ENCODE measurements around the gene RTL10.

RTL10 gene

DNA sequence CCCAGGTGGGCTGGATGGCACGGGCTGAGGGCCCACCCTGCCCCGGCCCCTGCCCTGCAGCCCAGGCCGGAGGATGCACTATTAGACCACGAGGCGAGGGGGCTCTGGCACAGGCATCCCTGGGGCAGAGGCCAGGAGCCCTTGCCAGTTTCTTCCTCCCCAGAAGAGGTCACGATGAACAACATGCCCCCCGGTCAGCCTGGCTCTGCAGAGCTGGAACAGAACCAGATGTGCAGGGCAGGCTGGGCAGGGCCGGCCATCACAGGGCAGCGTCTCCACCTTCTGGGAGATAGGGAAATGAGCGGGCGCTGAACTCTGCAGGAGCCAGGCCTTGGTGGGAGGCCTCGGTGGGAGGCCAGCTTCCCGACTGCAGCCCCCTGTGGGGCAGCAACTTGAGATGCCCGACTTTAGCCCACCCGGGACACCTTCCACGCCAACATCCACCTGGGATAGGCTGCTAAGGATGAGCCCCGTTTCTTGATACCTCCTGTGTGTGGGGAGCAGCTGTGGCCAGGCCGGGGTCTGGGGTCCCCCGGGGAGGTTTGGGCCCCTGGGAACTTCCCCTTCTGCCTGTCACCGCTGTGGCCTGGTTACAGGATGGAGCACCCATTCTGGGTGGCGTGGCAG lies 21.8 kb upstream of the RTL10 start:
- no peak for DNase-seq

DNA sequence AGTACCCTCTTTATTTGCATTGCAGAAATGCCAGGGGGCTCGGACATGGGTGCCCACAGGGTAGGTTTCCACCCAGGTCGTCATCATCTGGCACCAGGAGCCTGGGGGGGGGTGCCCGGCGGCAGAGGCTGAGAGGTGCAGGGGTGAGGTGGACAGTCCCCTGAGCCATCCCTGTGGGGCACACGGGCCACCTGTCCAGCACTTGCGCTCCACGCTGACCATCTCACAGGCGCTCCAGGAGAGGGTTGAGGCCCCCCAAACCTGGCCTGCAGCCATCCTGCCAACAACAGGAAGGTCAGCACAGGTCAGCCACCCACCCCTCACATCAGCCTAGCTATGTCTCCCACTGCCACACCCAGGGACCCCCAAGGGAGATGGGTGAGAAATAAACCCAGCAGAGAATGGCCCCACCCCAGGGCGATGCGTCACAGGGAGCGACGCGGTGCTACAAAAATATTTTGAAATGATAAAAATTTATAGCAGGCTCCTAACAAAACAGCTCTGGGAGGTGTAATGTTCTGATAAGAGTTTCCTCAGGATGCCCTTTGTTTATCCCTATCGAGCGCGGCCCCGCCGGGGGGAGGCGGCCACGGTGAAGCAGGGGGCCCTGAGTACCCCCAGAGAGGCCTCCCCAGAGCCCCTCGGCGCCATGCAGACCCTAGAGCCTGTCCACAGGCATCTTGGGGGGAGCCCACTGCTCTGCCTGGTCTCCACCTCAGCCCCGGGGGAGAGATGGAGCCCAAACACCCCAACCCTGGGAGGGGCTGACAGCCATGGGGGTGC lies 21.0 kb upstream of the RTL10 start:
- DNase-seq: no peak

DNA sequence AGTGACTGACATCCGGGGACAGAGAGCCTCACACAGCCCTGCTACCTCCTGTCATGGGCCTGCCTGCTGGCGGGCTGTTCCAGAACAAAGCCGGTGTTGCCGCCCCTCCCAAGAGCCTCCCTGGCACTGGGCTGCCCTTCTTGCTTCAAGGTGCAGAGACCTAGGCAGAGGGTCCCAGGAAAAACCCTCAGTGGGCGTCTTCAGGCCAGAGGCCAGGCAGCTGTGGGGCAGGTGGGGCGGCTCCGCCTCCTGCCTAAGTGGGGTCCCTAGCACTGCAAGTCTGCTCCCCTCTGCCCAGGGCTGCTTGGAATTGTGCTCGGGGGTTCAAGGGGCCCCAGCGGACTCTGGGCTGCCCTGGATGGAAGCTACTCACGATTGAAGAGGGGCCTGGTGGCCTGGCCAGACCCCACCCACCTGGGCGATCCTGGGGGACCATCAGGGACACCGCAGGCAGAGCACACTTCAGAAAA lies 20.4 kb upstream of the RTL10 start:
- DNase-seq: no peak

DNA sequence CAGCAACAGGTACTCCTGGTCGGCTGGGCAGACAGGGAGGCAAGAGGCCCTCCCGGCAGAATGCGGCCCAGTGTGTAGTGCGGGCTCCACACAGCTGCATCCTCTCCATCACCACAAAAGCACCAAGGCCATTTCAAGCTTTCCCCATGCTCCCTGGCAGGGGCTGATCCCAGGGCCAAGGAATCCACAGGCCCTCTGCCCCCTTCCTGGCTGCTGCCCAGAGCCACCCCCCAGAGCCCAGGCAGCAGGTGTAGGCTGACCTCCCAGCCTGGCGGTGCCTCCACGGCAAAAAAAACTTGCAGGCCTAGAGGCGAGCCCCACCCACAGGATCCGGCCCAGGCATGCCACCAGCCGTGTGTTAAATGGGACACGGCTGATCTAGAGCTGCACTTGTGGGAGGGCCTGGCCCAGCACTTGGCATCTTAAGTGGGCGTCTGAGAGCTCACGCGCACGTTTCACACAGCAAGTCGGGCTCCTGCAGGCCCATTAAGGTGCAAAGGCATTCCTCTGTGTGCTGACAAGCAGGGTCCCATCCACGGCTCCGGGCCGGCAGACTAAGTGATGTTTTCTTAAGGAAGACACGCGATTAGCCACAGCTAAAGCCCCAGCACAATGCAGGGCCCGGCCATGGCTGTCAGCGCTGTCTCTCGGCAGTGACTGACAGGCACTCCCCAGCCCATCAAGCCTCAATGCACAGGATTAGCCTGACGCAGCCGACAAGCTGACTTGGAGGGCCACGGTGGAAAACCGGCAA lies 19.8 kb upstream of the RTL10 start:
- DNase-seq: no peak

DNA sequence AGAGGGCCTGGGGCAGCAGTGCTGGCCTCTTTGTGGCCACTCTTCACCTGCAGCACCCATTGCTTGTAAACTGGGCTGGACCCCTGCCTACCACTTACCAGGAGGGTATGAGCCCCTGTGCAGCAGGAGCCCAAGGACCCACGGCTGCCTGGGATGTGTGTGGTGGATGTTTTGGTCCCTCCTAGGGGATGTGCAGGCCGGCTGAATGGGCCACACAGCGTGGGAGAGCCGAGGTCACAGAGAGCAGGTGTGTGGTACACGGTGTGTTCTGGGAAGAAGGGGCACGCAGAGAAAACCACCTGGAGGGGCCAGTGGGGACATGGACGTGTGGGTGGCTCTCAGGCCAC lies 19.3 kb upstream of the RTL10 start:
- DNase-seq: no peak

DNA sequence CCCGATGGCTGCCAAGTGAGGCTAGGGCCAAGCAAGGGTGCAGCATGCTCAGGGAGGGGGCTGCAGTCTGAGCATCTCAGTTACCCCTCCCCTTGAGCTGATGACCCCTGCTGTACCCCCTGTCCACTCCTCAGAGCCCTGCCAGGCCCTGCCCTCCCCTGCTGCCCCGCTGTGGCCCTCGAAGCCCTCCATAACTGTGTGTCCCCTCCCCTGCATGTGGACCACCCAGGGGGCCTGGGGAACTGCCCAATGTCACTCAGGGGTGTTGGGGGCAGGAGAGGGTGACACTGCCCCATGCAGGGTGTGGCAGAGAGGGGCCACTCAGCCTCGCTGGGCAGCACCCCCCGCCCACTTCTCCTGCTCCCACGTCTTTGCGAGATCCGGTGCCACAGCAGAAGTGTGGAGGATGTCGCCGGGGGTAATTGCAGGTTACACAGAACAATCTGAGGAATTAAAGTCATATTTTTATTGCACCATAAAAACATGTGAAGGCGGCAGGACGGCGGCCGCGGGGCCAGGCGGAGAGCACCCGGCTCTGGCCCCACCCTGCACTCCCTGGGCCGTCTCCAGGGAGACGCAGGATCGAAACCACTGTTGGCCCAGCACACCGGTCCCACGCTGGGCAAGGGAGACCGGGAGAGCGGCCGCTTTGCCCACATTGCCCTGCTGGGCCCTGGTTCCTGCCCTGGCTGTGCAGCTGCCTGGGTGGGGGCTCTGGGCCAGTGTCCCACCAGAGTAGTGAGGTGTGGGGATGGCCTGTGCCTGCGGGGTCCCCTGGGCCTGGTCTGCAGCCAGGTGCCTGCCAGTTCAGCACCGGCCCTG lies 18.7 kb upstream of the RTL10 start:
- no peak for DNase-seq

DNA sequence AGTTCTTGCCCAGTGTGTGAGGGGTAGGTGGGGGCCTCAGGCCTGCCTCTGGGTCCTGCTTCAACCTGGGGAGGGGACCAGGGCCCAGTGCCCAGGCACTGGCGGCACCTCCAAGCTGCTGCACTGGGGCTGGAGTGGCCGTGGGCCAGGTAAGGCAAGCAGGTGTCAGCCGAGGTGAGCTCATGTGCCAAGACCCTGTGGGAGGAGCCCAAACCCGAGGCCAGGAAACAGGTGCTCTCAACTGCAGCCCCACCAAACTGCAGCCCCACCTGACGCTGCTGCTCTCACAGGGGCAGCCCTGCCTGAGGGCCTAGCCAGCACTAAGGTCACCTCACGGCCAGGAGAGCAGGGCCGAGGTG lies 18.1 kb upstream of the RTL10 start:
- no peak for DNase-seq

DNA sequence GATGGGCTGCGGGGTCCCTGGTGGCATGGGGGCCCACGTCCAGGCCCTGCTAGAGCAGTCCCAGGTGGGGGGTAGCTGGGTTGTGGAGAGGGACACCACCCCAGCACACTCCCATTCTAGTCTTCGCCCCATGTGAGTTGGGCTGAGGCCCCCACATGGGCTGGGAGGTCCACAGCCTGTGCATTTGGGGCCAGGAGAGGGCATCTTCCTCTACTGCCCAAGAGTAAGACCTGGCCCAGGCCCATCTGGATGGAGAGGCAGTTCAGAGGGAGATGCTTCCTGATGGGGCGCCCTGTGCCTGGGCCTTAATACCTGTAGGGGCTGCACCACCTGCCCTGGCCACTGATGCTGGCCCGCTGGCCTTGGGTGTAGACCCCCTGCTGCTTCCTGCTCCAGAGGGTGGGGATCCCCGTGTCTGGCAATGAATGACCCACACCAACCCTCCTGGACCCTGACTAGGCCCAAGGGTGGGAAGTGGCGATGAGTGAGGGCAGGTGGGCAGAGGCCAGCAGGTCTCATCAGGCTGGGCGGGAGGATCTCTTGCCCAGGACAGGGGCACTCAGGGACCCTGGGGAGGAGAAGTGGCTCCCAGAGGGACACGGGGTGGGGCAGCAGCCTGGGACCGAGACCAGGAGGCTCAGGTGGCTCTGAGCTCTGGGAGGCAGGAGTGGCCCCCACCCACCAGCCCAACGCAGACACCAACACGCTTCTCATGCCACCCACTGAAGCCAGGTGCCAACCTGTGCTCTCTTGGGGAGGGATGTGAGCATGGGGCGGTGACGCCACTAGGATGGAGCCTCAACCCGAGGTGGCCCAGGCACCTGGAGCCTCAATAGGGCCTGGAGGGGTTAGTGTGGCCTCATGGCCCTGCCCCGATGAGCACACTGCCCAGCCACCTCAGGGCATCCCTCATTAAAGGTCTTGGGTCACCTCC lies 17.4 kb upstream of the RTL10 start:
- no peak for DNase-seq

DNA sequence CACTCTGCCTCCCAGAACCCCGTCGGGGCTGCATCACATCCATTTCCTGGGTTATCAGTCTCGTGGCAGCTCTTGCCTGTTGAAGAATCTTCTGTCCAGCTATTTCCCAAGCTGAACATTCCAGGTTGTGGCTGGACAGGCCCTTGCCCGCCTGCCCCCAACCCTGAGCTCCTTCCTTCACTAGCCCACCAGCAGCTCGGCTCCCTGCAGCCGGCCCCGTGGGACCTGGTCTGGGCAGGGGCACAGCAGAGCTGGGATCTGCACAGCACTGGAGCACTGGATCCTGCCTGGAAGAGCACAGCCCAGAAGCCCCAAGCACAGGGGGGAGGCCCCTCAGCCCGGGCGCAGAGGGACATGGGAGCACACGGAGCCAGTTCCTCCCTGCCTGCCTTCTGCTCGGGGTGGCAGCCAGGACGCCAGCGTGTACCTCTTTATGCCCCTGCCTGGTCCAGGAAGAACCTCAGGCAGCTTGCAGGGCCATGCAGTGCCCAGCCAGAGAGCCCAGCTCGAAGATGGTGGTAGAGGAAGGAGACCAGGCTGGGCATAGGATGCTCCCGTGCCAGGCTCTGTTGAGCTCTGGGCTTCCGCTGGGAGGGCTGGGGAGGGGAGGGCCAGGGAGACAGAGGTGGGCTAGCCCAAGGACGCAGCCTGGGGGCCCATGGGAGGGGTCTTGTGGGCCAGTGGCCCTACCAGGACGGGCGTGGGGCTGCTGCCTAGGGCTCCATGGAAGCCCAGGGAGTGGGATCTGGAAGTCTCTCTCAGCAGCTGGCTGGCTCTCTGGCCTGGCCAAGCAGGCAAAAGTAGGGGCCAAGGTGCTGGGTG lies 16.6 kb upstream of the RTL10 start:
- DNase-seq: no peak

DNA sequence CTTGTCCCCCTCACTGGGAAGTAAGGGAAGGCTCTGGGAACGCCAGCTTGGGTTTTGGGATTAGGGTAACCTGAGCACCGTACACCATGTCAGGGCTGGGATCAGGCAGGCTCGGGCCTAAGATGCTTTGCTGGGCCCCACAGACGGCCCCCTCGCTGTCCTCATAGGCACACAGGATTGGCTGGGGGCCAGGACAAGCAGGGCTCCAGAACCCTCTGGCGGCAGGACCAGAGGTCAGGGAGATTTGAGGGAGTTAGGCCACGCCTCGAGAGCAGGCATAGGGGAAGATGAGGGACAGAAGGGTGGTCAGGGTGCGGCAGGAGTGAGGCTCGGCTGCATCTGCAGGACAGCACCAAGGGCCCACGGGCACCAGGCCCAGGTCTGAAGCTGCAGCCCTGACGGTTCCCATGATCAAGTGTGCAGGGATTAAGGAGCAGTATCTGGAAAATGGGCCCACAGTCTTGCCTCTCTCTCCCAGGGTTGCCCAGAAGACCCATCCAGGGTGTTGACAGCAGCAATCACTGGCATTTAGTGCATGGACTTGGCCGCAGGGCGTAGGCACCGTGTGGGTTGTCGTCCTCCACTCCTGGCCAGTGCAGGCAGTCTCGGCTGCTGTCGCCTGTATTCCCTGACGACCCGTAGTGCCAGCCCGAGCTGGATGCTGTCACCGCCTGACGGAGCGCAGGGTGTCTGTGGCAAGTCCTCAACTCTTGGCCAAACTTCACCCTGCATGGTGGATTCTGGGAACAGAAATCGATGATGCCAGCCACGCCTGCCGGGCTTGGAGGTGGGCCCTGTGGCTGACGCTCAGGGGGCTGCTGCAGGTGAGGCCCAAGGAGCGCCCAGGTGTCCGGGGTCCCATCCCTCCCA lies 15.7 kb upstream of the RTL10 start:
- DNase-seq: no peak

DNA sequence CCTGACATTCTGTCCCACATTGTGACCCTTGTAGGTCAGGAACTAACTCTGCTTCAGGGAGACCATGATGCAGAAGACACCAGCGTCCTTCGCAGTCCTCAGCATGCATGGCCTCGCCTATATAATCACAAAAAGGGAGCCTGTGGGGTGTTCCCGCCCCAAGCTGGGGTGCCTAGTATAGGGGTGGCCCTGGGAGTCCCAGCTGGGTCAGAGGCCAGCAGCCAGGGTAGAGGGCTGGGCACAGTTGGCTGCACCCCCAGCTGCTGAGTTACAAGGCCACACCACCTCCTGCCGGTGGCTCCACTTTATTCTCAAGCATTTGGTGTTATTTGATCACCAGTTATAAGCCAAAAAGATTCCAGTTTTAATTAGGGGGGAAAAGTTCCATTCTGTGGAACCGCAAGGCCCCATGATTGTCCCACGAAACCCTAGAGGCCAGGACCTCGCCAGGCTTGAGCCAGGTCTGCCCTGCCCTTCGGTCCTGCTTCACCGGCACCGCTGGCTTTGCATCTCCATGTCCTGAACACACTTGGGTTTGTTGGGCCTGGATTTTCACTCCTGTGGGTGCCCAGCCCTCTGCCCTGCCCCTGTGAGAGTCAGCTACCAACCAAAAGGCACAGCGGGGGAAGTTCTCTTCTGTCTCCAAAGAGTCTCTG lies 15.0 kb upstream of the RTL10 start:
- no peak for DNase-seq

DNA sequence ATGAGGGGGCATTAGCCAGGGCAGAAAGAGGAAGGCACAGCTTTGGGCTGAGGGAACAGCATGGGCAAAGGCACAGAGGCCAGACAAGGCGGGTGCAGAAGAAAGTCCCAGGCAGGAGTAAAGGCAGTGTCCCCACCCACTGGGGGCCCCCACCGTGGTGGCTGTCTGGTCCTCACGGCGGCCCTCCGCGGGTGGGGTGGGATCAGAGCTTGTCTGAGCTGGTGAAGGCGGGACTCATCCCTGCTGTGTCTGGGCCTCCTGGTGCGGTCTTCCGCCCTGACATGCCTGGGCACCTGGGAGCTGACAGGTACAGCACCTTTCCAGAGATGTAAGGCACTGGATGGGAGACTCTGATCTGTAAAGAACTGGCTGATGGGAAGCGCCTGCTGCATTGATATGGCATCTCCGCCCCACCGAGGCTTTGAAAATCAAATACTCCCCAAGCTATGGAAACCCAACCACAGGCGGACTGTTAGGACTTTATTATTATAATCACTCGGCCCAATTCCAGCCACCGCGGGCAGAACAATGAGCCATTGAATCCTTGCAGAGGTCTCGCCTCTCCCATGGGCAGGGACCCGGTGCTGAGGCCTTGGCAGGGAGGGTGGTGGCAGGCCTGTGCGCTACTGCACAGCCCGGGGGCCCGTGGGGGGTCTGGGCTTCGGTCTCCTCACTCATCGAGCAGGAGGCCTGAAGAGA lies 14.2 kb upstream of the RTL10 start:
- no peak for DNase-seq

DNA sequence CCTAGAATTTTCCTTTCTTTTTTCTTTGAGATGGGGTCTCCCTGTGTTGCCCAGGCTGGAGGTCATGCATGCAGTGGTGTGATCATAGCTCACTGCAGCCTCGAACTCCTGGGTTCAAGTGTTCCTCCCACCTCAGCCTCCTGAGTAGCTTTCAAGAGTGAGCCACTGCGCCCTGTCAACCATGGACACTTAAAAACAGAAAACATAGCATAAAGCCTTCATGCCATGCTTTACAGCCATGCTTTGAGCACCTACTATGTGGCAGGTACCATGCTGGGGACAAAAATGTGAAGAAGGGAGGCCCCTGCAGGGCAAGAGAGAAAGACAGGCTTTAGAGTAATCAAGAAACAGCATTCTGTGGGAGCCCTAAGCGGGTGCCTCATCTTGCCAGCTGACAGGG lies 13.7 kb upstream of the RTL10 start:
- DNase-seq: no peak

DNA sequence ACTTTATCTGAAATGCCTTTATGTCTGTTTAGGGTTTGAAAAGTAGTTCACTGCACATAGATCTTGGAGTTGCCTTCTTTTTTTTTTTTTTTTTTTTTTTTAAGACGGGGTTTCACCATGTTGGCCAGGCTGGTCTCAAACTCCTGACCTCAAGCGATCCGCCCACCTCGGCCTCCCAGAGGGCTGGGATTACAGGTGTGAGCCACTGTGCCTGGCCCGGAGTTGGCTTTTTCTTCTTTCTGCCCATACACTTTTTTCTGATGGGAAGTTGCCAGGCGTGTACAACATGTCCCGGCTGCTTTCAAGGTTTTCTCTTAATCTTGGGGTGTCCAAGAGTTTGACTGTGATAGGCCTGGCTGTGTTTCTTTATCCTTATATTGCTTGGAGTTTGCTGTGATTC lies 12.9 kb upstream of the RTL10 start:
- no peak for DNase-seq

DNA sequence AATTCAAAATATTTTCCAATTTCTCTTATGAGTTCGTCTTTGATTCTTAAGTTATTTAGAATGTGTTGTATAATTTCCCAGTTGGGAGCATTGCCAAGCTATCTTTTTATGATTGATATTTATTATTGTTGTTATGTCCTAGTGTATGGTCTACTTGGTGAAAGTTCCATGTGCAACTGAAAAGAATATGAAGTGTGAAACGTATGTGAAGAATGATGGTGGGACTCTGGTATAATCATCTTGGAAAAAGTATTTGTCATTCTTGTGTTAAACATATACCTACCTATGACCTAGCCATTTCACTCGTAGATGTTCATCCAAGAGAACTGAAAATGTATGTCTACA lies 12.0 kb upstream of the RTL10 start:
- no peak for DNase-seq

DNA sequence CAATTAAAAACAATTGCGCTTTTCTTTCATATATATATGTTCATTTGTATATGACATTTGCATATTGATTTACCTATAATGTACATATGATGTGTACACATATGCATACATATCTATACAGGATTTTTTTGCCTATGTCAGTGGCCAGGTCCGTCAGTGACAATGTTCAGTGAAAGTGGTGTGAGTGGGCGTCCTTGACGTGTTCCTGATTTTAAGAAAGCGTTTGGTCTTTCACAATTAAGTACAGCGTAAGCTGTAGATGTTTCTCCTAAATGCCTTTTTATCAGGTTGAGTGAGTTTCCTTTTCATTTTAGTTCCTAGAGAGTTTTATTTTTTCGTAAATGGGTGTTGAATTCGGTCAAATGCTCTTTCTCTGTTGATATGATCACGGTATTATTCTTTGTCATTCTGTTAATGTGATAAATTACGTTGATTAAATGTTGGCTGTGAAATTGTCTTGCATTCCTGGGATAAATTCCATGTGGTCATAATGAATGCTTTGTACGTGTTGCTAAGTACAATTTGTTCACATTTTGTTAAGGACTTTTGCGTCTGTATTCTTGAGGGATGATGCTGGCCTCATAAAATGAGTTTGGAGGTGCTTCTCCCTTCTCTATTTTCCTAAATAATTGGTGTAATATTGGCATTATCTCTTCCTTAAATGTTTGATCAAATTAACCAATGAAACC lies 10.6 kb upstream of the RTL10 start:
- DNase-seq: no peak

DNA sequence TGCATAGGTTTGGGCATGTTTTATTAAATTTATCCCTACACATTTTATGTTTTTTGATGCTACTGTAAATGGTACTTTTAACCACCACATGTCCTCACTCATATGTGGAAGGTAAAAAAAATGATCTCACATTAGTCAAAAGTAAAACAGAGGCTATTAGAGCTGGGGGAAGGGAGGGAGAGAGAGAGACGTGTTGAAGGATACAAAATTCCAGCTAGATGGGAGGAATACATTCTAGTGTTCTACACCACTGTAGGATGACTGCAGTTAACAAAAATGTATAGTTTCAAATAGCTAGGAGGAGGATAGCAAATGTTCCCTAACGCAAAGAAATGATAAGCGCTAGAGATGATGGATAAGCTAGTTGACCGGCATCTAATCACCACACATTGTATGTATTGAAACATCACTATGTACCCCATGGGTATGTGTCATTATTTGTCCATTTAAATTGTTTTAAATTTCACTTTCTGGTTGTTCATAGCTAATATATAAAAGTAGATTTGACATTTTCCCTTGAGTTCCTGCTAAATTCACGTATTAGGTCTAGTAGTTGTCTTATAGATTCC lies 9.9 kb upstream of the RTL10 start:
- no peak for DNase-seq

DNA sequence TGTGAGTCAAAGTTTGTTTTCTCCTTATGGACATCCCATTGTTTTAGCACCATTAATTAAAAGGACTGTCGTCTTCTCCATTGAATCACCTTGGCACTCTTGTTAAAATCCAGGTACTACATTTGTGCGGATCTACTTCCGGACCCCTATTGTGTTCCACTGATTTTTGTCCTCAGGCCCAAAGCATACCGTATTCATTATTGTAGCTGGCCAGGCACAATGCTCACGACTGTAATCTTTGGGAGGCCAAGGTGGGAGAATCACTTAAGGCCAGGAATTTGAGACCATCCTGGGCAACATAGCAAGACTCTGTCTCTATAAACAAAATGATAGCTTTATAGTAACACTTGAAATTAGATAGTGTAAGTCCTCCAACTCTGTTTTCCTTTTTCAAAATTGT lies 8.9 kb upstream of the RTL10 start:
- no peak for DNase-seq

Measured in effector CD4-positive, alpha-beta T cell (primary cell).